OCI-LY7 (cell line): ENCODE results near the gene FAM13C.

Experiments
- CTCF ChIP-seq: fragments of 200-600 bp; sonication (generic); conservative IDR thresholded peaks from 2 replicates; pipeline ENCODE4 v1.5.1; 2014; ENCODE audit warnings: mild to moderate bottlenecking, antibody characterized with exemption, low read length, moderate library complexity, mixed read lengths
- EZH2phosphoT487 ChIP-seq: fragments of 200-600 bp; sonication (generic); IDR thresholded peaks from 2 replicates; pipeline ENCODE4 v1.6.1; 2018; ENCODE audit warnings: low read depth, borderline replicate concordance, mild to moderate bottlenecking, mixed run types, antibody characterized with exemption, low read length, moderate library complexity, mixed read lengths

DNA sequence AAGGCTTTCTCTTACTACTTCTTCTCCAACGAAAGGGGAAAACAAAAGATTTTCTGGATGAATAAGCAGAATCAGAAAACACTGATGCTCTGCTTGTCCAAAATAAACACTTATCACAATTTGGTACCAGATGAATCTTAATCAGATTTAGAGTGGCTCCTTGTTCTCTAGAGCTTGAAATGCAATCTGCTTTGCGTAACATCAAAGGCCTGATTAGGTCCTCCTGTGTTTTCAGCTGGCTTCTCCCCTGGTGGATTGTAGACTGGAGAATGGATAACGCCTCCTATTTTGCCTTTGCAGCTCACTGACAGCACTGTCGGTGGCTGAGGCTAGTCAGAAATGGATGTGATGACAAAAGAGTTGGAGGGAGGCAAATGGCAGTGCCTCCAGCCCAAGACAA lies 91.2 kb downstream of the FAM13C start:
- TF ChIP-seq CTCF (no peak), EZH2phosphoT487 (no peak)
